ENCODE measurements around the gene NUDCD3.

NUDCD3 gene

DNA sequence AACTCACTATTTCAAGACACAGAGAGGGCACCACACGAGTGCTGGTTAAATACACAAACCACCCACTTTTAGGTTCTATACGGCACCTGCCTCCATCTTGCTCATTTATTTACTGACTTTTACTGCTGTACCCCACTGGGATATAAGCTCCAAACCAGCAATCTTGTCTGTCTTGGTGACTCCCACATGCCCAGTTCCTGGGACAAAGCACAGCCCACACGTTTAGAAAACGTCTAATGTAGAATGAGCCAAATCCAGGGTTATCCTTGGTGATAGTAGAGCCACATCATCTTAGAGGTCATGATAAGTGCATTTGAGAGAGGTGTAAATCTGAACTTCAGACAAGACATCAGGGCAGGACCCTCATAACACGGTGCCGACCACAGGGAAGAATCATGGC is 73.5 kb downstream of the NUDCD3 start:
- TF ChIP-seq, protein P1, sequence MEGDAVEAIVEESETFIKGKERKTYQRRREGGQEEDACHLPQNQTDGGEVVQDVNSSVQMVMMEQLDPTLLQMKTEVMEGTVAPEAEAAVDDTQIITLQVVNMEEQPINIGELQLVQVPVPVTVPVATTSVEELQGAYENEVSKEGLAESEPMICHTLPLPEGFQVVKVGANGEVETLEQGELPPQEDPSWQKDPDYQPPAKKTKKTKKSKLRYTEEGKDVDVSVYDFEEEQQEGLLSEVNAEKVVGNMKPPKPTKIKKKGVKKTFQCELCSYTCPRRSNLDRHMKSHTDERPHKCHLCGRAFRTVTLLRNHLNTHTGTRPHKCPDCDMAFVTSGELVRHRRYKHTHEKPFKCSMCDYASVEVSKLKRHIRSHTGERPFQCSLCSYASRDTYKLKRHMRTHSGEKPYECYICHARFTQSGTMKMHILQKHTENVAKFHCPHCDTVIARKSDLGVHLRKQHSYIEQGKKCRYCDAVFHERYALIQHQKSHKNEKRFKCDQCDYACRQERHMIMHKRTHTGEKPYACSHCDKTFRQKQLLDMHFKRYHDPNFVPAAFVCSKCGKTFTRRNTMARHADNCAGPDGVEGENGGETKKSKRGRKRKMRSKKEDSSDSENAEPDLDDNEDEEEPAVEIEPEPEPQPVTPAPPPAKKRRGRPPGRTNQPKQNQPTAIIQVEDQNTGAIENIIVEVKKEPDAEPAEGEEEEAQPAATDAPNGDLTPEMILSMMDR (IDR thresholded peaks at IDR 0.05; ENCODE audit: insufficient read depth, low read depth, low read length, missing control alignments): no peak
- H3K4me3 ChIP-seq (ENCODE audit: low read depth, low read length): no peak overlapping the region
- no peak for DNase-seq (ENCODE audit: low read depth)

DNA sequence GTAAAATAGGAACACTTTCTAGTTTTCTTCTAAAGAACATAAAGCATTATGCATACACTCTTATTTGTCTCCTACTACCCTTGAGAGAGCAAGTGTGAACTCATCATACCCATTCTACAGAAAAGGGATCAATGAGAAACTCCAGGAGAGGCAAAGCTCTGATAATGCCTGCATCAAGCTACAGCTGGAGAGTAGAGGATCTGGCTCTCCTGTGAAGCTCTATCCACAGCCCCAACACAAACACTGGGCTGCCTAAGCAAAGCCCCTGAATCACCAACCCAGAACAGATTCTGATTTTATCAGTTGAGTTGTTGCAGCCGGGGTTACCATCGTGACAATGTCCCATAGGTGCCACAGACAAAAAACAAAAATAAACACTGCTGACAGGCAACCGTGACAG is 74.9 kb downstream of the NUDCD3 start:
- TF ChIP-seq, protein P1 (IDR thresholded peaks at IDR 0.05; ENCODE audit: insufficient read depth, low read depth, low read length, missing control alignments): no peak
- H3K4me3 ChIP-seq (ENCODE audit: low read depth, low read length): no peak overlapping the region
- no peak for DNase-seq (ENCODE audit: low read depth)

DNA sequence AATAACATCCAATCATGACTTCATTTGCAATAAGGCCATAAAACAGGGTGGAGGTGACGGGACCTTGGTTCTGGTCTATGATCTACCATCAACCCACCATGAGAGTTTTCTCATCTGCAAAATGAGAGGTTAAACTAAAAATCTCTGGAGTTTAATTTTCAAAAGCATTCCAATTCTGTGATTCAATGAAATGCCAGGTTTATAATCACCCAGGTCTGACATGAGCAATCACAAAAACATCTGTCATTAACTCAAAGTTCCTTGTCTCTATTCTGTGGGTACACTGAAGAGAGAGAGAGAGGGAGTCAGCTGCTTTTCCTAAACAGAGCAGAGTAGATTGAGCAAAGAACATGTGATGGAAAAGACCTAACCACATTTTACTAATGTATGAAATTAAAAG is 75.4 kb downstream of the NUDCD3 start:
- no peak overlapping the region for H3K4me3 ChIP-seq (ENCODE audit: low read depth, low read length)
- TF ChIP-seq, protein P1 (IDR thresholded peaks at IDR 0.05; ENCODE audit: insufficient read depth, low read depth, low read length, missing control alignments): no peak
- no peak for DNase-seq (ENCODE audit: low read depth)

DNA sequence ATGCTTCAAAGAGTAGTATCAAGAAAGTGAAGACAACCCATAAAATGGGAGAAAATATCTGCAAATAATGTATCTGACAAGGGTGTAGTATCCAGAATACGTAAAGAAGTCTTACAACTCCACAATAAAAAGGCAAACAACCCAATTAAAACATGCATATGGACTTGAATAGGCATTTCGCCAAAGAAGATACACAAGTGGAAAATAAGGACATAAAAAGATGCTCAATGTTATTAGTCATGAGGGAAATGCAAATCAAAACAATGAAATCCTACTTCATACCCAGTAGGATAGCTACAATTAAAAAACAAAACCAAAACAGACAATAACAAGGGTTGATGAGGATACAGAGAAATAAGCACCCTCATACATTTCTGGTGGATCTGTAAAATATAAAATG is 79.2 kb downstream of the NUDCD3 start:
- H3K4me3 ChIP-seq (ENCODE audit: low read depth, low read length): no peak overlapping the region
- TF ChIP-seq, protein P1 (IDR thresholded peaks at IDR 0.05; ENCODE audit: insufficient read depth, low read depth, low read length, missing control alignments): no peak
- no peak for DNase-seq (ENCODE audit: low read depth)

DNA sequence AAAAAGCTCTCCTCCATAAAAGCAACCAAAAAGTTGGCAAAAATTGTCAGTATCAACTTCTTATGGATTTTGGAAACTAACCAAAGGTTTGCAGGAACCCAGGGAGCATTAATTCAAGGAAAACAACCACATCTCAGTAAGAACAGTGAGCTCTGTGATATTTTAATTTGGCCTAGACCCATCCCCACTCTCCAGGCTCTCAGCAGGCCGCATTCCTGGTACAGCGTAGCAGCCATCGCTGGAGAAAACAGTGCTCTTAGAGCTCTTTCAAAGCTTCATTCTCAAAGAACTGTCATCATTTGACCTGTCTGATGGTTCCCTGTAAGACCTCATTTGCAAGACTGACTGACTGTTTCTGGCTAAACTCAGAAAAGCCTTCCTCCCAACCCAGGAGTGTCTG is 81.9 kb downstream of the NUDCD3 start:
- no peak for DNase-seq (ENCODE audit: low read depth)
- TF ChIP-seq, protein P1 (IDR thresholded peaks at IDR 0.05; ENCODE audit: insufficient read depth, low read depth, low read length, missing control alignments): no peak
- no peak overlapping the region for H3K4me3 ChIP-seq (ENCODE audit: low read depth, low read length)

DNA sequence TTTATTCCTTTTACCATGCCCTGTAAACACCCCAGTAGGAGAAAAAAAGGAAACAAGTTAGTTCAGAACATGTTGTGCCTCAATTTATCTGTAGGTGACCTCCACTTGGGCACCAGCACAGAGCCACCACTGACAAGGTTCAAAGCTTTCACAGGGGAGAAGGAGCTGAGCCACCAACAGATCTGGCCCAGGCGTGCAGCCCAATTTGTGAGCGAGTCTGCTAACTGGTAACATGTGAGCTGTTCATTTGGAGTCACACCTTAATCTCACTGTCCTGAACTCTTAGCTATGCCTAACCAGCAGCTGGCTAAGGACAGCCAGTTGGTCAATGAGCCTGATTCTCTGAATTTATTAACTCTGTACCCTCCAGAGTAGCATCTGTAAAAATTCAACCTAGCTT is 86.7 kb downstream of the NUDCD3 start:
- DNase-seq (ENCODE audit: low read depth): no peak
- TF ChIP-seq, protein P1 (IDR thresholded peaks at IDR 0.05; ENCODE audit: insufficient read depth, low read depth, low read length, missing control alignments): no peak
- H3K4me3 ChIP-seq (ENCODE audit: low read depth, low read length): no peak overlapping the region

DNA sequence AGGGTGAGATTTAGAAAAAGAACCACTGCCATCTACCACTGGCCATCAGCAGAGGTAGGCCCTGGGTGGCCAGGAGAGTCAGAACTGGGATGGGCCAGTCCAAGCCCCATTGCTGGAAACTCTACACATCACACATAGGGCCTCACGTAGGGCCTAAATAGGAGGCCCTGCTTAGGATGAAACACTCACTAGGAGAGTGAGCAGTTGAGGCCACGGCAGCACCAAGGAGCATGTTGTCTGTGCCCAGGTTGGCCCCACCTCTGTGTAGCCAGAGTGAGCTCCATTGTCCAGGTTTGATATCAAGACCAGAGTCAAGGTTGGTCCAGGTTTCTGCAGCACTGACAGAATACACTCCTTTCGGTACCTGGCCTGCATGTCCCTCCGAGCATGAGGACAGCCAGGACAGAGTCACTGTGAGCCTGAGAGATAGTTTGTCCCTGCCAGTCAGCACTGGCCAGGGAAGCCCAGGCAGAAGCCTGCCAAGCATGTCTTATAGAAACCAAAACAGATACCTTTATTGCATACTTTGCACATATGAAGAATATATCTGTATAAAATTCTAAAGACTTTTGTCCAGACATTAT is 87.2 kb downstream of the NUDCD3 start:
- H3K4me3 ChIP-seq (ENCODE audit: low read depth, low read length): no peak overlapping the region
- TF ChIP-seq, protein P1 (IDR thresholded peaks at IDR 0.05; ENCODE audit: insufficient read depth, low read depth, low read length, missing control alignments): no peak

More for the DNA sequence above, 87.2 kb downstream of the NUDCD3 start:
- DNase-seq (ENCODE audit: low read depth): no peak
